GM23338 (cell line): Measurements from ENCODE around the gene PAX2. TPM values are rescaled to one million over a fixed set of nuclear protein-coding genes. Genes with fewer than 3 reads are reported as not detected.

Experiments
- ATAC-seq: fragments of 200-7000 bp; cut with Tn5 transposase; 3 replicates; pipeline ENCODE4 v1.9.1; 2020
- DNase-seq: peaks from one replicate; pipeline ENCODE4 v3.0.0-alpha.2; 2015; ENCODE audit warnings: low spot score
- H2AFZ ChIP-seq: fragments of 200-600 bp; sonication (generic); 2 replicates; pipeline ENCODE4 v1.8.0; 2016; ENCODE audit warnings: antibody characterized with exemption, mild to moderate bottlenecking, moderate library complexity
- H3F3A ChIP-seq: fragments of 200-600 bp; sonication (generic); replicated peaks from 2 replicates; pipeline ENCODE4 v1.8.0; 2017; ENCODE audit warnings: antibody characterized with exemption, mixed run types, low read depth
- H3K27ac ChIP-seq: fragments of 200-600 bp; sonication (generic); 2 replicates; pipeline ENCODE4 v1.6.1; 2016; ENCODE audit warnings: low read depth
- H3K27me3 ChIP-seq: fragments of 200-600 bp; sonication (generic); 2 replicates; pipeline ENCODE4 v1.8.0; 2016; ENCODE audit warnings: mild to moderate bottlenecking, mixed run types, moderate library complexity; ENCODE audit not compliant: insufficient read depth
- H3K36me3 ChIP-seq: fragments of 200-600 bp; sonication (generic); 2 replicates; pipeline ENCODE4 v1.8.0; 2016; ENCODE audit warnings: mild to moderate bottlenecking; ENCODE audit not compliant: insufficient read depth
- H3K4me1 ChIP-seq: fragments of 200-600 bp; sonication (generic); 2 replicates; pipeline ENCODE4 v1.8.0; 2016; ENCODE audit warnings: mild to moderate bottlenecking, moderate library complexity; ENCODE audit not compliant: insufficient read depth
- H3K4me2 ChIP-seq: fragments of 200-600 bp; sonication (generic); 2 replicates; pipeline ENCODE4 v1.7.1; 2017; ENCODE audit warnings: mixed run types
- H3K4me3 ChIP-seq: fragments of 200-600 bp; sonication (generic); 2 replicates; pipeline ENCODE4 v1.6.1; 2016; ENCODE audit warnings: mixed run types
- H3K79me2 ChIP-seq: fragments of 200-600 bp; sonication (generic); replicated peaks from 2 replicates; pipeline ENCODE4 v1.8.0; 2017; ENCODE audit warnings: mild to moderate bottlenecking; ENCODE audit not compliant: insufficient read depth
- H3K9me2 ChIP-seq: fragments of 200-600 bp; sonication (generic); 2 replicates; pipeline ENCODE4 v1.8.0; 2017; ENCODE audit not compliant: insufficient read depth
- H4K20me1 ChIP-seq: fragments of 200-600 bp; sonication (generic); replicated peaks from 2 replicates; pipeline ENCODE4 v1.8.0; 2017; ENCODE audit warnings: mild to moderate bottlenecking; ENCODE audit not compliant: insufficient read depth
- H3K27ac Mint-ChIP-seq: 2 replicates; pipeline ENCODE4 v1.8.0; 2020; ENCODE audit warnings: inconsistent platforms, mild to moderate bottlenecking, moderate library complexity, mixed read lengths
- H3K27me3 Mint-ChIP-seq: 3 replicates; pipeline ENCODE4 v1.8.0; 2022; ENCODE audit warnings: low read depth, mild to moderate bottlenecking, moderate library complexity, mixed read lengths, inconsistent platforms; ENCODE audit not compliant: insufficient read depth, poor library complexity
- H3K36me3 Mint-ChIP-seq: 3 replicates; pipeline ENCODE4 v1.8.0; 2021; ENCODE audit warnings: low read depth, mild to moderate bottlenecking, inconsistent platforms, moderate library complexity, mixed read lengths
- H3K4me1 Mint-ChIP-seq: 3 replicates; pipeline ENCODE4 v1.8.0; 2020; ENCODE audit warnings: mild to moderate bottlenecking, inconsistent platforms, mixed read lengths
- H3K4me3 Mint-ChIP-seq: 3 replicates; pipeline ENCODE4 v1.8.0; 2021; ENCODE audit warnings: moderate library complexity, mild to moderate bottlenecking, inconsistent platforms, mixed read lengths
- H3K9me3 Mint-ChIP-seq: 3 replicates; pipeline ENCODE4 v1.8.0; 2020; ENCODE audit warnings: moderate library complexity, mild to moderate bottlenecking, inconsistent platforms, mixed read lengths
- CREB1 ChIP-seq: fragments of 250-450 bp; sonication (Bioruptor Pico); IDR thresholded peaks from 2 replicates; pipeline ENCODE4 v1.5.0; 2020; ENCODE audit warnings: low read depth, mild to moderate bottlenecking, moderate library complexity
- EZH2 ChIP-seq: fragments of 200-600 bp; sonication (generic); IDR thresholded peaks from one replicate; pipeline ENCODE4 v1.8.0; 2017; ENCODE audit warnings: antibody characterized with exemption, mild to moderate bottlenecking, low read depth; ENCODE audit not compliant: unreplicated experiment
- JUNB ChIP-seq: IDR thresholded peaks from one replicate; pipeline ENCODE4 v1.6.1; 2016; ENCODE audit warnings: antibody characterized with exemption; ENCODE audit not compliant: unreplicated experiment
- NANOG ChIP-seq: IDR thresholded peaks from 2 replicates; pipeline ENCODE4 v1.6.1; 2016; ENCODE audit warnings: antibody characterized with exemption, borderline replicate concordance
- POLR2AphosphoS5 ChIP-seq: IDR thresholded peaks from 2 replicates; pipeline ENCODE4 v1.6.1; 2016; ENCODE audit warnings: antibody characterized with exemption, low read depth
- STAT1 ChIP-seq: IDR thresholded peaks from one replicate; pipeline ENCODE4 v1.6.1; 2016; ENCODE audit warnings: antibody characterized with exemption; ENCODE audit not compliant: unreplicated experiment
- ZNF462 ChIP-seq: fragments of 250-450 bp; sonication (Bioruptor Pico); IDR thresholded peaks from 2 replicates; pipeline ENCODE4 v1.5.0; 2020; ENCODE audit warnings: mild to moderate bottlenecking, moderate library complexity
- polyA plus RNA-seq: library from polyadenylated mRNA; unstranded; fragments of >200 nt; fragmentation: Nextera tagmentation; extraction: Ambion mirVana; gene quantifications from 2 replicates; pipeline ENCODE4 v1.2.1, GENCODE V29; 2016
- total RNA-seq: library from RNA; depleted of rRNA; stranded (reverse); fragments of >200 nt; shearing (Covaris generic); gene quantifications from 2 replicates; pipeline ENCODE4 v1.2.3, GENCODE V29; 2014
- TF ChIP-seq, protein P1 (sequence below), 2 experiments: fragments of 200-600 bp in 1 of 2; sonication (generic) in 1 of 2; conservative IDR thresholded peaks; 2 replicates each; pipeline versions ENCODE4 v1.5.1 to v1.6.1; 2016 to 2017; ENCODE audit warnings: antibody characterized with exemption in 2 of 2, low read depth in 2 of 2, mild to moderate bottlenecking in 2 of 2, moderate library complexity in 1 of 2

Gene PAX2
- total and polyA plus RNA-seq, 2 experiments from 2014 or later: not detected

DNA sequence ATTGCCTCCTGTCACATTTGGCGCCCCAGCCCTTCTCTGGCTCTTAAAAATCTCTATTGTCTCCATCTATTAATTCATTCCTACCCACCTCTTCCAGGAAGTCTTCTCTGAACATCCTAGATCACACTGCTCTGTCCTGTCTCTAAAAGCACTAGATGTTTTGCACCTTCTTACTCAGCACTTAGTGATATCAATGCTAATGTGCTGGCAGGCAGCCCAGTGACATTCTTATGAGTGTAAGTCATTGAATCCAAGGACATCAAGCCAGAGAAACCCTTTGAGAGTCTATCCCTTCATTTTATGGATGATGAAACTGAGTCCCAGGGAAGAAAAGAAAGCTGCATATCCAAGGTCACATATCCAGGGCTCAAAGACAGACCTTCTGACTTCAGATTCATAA, 48.3 kb upstream of the PAX2 start:
- peaks cover 5% of the 10 kb centered on the region; the same call in 1 of the 2 replicates for H3K27me3 ChIP-seq
- no peaks in the 10 kb centered on the region for H3K4me1 ChIP-seq
- no peak for TF ChIP-seq ZNF462 (CRISPR knock-in tag)
- no peak for TF ChIP-seq JUNB
- TF ChIP-seq POLR2AphosphoS5: no peak
- TF ChIP-seq EZH2: no peak
- no peak for TF ChIP-seq STAT1
- no peak for TF ChIP-seq NANOG
- TF ChIP-seq, protein P1, sequence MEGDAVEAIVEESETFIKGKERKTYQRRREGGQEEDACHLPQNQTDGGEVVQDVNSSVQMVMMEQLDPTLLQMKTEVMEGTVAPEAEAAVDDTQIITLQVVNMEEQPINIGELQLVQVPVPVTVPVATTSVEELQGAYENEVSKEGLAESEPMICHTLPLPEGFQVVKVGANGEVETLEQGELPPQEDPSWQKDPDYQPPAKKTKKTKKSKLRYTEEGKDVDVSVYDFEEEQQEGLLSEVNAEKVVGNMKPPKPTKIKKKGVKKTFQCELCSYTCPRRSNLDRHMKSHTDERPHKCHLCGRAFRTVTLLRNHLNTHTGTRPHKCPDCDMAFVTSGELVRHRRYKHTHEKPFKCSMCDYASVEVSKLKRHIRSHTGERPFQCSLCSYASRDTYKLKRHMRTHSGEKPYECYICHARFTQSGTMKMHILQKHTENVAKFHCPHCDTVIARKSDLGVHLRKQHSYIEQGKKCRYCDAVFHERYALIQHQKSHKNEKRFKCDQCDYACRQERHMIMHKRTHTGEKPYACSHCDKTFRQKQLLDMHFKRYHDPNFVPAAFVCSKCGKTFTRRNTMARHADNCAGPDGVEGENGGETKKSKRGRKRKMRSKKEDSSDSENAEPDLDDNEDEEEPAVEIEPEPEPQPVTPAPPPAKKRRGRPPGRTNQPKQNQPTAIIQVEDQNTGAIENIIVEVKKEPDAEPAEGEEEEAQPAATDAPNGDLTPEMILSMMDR (conservative IDR thresholded peaks at IDR 0.05; ENCODE audit: low read depth in 2 of 2): no peak
- TF ChIP-seq CREB1 (CRISPR knock-in tag): no peak
- H3K4me3 ChIP-seq: no peak overlapping the region
- H3K27me3 Mint-ChIP-seq: peaks cover 5% of the 10 kb centered on the region
- DNase-seq (no peak), ATAC-seq (no peak)
- no peak overlapping the region for H3K27ac Mint-ChIP-seq
- no peaks in the 10 kb centered on the region for H3K36me3 Mint-ChIP-seq
- no peak overlapping the region for H3K4me3 Mint-ChIP-seq
- no peaks in the 10 kb centered on the region for H3K36me3 ChIP-seq
- no peaks in the 10 kb centered on the region for H4K20me1 ChIP-seq
- H3F3A ChIP-seq: no peaks in the 10 kb centered on the region
- no peak overlapping the region for H3K4me2 ChIP-seq
- no peak overlapping the region for H3K27ac ChIP-seq
- H3K9me3 Mint-ChIP-seq: no peaks in the 10 kb centered on the region; the same call in 2 of the 3 replicates
- no peak overlapping the region for H2AFZ ChIP-seq
- H3K4me1 Mint-ChIP-seq: no peaks in the 10 kb centered on the region
- H3K9me2 ChIP-seq: no peaks in the 10 kb centered on the region
- H3K79me2 ChIP-seq: no peaks in the 10 kb centered on the region
